Calu3 (cell line): ENCODE data around the gene ZMPSTE24. TPM values are rescaled to one million over a fixed set of nuclear protein-coding genes. Genes with fewer than 3 reads are reported as not detected.

ENCODE experiments used
- BruUV-seq: library from RNA; stranded (reverse); fragments of 400-500 nt; replicated peaks from 2 replicates; lab custom pipeline; 2021; lab: Mats Ljungman, UMichigan
- CTCF ChIA-PET: fragments of 300-600 bp; sonication (Branson Sonifier 250); formaldehyde crosslinking; loops from one replicate; lab custom pipeline; 2022; ENCODE audit warnings: antibody characterized with exemption; lab: Charles Lee
- DNase-seq: peaks from one replicate; pipeline ENCODE4 v3.0.0; 2022
- H3K27ac Mint-ChIP-seq: one replicate; pipeline ENCODE4 v1.8.0; 2022; ENCODE audit warnings: mixed read lengths; ENCODE audit not compliant: unreplicated experiment
- H3K27me3 Mint-ChIP-seq: one replicate; pipeline ENCODE4 v1.8.0; 2022; ENCODE audit warnings: mixed read lengths; ENCODE audit not compliant: unreplicated experiment
- H3K36me3 Mint-ChIP-seq: one replicate; pipeline ENCODE4 v1.8.0; 2022; ENCODE audit warnings: mild to moderate bottlenecking, moderate library complexity, mixed read lengths; ENCODE audit not compliant: insufficient read depth, unreplicated experiment
- H3K4me1 Mint-ChIP-seq: one replicate; pipeline ENCODE4 v1.8.0; 2022; ENCODE audit warnings: mild to moderate bottlenecking, low read depth, mixed read lengths; ENCODE audit not compliant: unreplicated experiment
- H3K4me3 Mint-ChIP-seq: one replicate; pipeline ENCODE4 v1.8.0; 2022; ENCODE audit warnings: mild to moderate bottlenecking, low read depth, moderate library complexity, mixed read lengths; ENCODE audit not compliant: unreplicated experiment
- H3K9me3 Mint-ChIP-seq: one replicate; pipeline ENCODE4 v1.8.0; 2022; ENCODE audit warnings: low read depth, mixed read lengths; ENCODE audit not compliant: unreplicated experiment
- CTCF ChIP-seq: fragments of 200-600 bp; IDR thresholded peaks from one replicate; pipeline ENCODE4 v1.8.0; 2022; ENCODE audit warnings: antibody characterized with exemption; ENCODE audit not compliant: unreplicated experiment
- intact Hi-C: fragments of 100-400 bp; cut with micrococcal nuclease; formaldehyde crosslinking; loops from one replicate; pipeline ENCODE4 v1.10.0; 2022; ENCODE audit not compliant: unreplicated experiment
- total RNA-seq: library from RNA; stranded (reverse); gene quantifications from 2 replicates; pipeline ENCODE4 v1.2.3, GENCODE V29; 2022

ZMPSTE24 gene
- total RNA-seq, 1 experiment from 2014 or later = 62.0 TPM

GRCh38 chr1:40337443-40337842, 79.4 kb downstream of the ZMPSTE24 start:
- no peaks in the 10 kb centered on the region for H3K36me3 Mint-ChIP-seq
- H3K27ac Mint-ChIP-seq = no peak overlapping the region
- no TSS peak for BruUV-seq
- H3K27me3 Mint-ChIP-seq = peaks cover 32% of the 10 kb centered on the region
- peaks cover 16% of the 10 kb centered on the region for H3K4me1 Mint-ChIP-seq
- no peaks in the 10 kb centered on the region for H3K9me3 Mint-ChIP-seq
- DNase-seq = no peak
- CTCF ChIA-PET = interaction anchor here (0.6 to 2.8 kb wide), 5 partner anchors 21 to 254 kb away, joined by 4 to 27 read pairs (median 5); partner anchors contain the start of gene COL9A2
- TF ChIP-seq CTCF = no peak
- H3K4me3 Mint-ChIP-seq = no peak overlapping the region
- intact Hi-C loops = loop anchor here (5.0 kb wide), 1 partner anchor 260 kb away; no protein-coding TSS in a partner anchor

- Mint-ChIP-seq H3K9me3 (no peaks in the 10 kb centered on the region), H3K27me3 (peaks cover 40% of the 10 kb centered on the region), H3K36me3 (no peaks in the 10 kb centered on the region), H3K4me3 (peak overlapping the region; percentile 22), H3K4me1 (peaks cover 16% of the 10 kb centered on the region), H3K27ac (no peak overlapping the region)
- CTCF ChIA-PET = interaction anchor here (0.6 to 3.0 kb wide), 25 partner anchors 9 to 419 kb away, joined by 3 to 27 read pairs (median 6); partner anchors contain the start of genes COL9A2 and SMAP2
- TF ChIP-seq CTCF = peak; percentile 93
- peak; percentile 89 for DNase-seq
- BruUV-seq = no TSS peak
- intact Hi-C loops = loop anchor here (2.0 to 5.0 kb wide), 4 partner anchors 66 to 262 kb away; no protein-coding TSS in a partner anchor
These were observed 80.8 kb downstream of the ZMPSTE24 start for GRCh38 chr1:40338745-40339419.

DNA sequence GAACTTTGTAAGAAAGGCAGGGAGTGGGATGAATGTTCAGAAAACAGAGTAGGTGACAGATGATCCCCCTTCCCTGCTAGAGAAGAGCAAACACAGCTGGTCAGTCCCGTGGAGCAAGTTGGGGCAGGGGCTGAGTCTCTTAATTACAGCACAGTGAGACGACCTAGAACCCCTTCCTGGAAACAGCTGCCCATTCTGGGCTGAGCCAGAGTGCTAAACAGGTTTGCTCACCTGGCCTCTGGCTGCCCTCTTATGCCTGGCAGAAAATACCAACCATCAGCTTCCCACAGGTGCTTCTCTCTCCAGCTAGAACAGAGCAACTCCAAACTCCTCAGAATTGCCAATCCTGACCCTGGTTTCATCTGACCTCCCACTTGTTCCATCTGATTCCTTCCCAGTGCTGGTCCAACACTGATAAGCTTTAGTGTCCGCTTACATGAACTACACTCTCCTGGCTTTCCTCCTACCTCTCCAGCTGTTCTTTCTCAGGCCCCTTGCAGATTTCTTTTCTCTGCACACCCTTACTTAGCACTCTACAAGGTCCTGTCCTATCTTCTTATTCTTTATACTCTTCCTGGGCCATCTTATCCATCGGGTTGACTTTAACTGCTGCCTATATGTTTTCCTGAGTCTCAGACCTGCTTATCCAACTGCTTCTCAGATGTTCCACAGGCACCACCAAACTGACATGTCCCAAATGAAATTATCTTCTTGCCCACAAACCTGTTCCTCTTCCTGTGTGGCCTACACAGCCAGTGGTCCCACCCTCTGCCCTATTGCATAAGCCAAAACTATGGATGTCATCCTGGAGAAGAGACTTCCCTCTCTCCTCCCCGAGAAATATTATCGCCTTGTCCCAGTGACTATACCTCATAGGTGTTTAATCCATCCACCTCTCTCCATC, 81.6 kb downstream of the ZMPSTE24 start:
- CTCF ChIA-PET = interaction anchor here (0.6 to 3.0 kb wide), 15 partner anchors 9 to 261 kb away, joined by 3 to 27 read pairs (median 7); no protein-coding TSS in a partner anchor
- H3K27ac Mint-ChIP-seq = no peak overlapping the region
- no peaks in the 10 kb centered on the region for H3K9me3 Mint-ChIP-seq
- no peak for TF ChIP-seq CTCF
- intact Hi-C loops = loop anchor here (2.0 to 5.0 kb wide), 4 partner anchors 65 to 262 kb away; no protein-coding TSS in a partner anchor
- DNase-seq = no peak
- no peaks in the 10 kb centered on the region for H3K36me3 Mint-ChIP-seq
- H3K27me3 Mint-ChIP-seq = peaks cover 41% of the 10 kb centered on the region
- no TSS peak for BruUV-seq
- H3K4me1 Mint-ChIP-seq = peaks cover 19% of the 10 kb centered on the region
- no peak overlapping the region for H3K4me3 Mint-ChIP-seq
